GM13976 (cell line): ENCODE results near the gene NEK4.
"Not testable (repeated sequence)": the region's sequence is repeated elsewhere in the genome, so short reads cannot be mapped to it uniquely, and the experiment has no call there.

Source experiments
- DNase-seq: peaks from one replicate; pipeline ENCODE4 v3.0.0; 2012; ENCODE audit warnings: low spot score
- in situ Hi-C: fragments of 300-500 bp; cut with MboI; formaldehyde crosslinking; loops from one replicate; pipeline ENCODE4 v1.12.0; 2022; ENCODE audit warnings: low sequenced_read_pairs, mixed read lengths, inconsistent platforms; ENCODE audit not compliant: unreplicated experiment
- TF ChIP-seq, protein P1 (sequence below): IDR thresholded peaks from 2 replicates; pipeline ENCODE4 v1.5.1; 2012; ENCODE audit warnings: borderline replicate concordance, mild to moderate bottlenecking; ENCODE audit not compliant: insufficient read depth; ENCODE audit errors: extremely low read depth, missing control alignments, control extremely low read depth

Gene NEK4

DNA sequence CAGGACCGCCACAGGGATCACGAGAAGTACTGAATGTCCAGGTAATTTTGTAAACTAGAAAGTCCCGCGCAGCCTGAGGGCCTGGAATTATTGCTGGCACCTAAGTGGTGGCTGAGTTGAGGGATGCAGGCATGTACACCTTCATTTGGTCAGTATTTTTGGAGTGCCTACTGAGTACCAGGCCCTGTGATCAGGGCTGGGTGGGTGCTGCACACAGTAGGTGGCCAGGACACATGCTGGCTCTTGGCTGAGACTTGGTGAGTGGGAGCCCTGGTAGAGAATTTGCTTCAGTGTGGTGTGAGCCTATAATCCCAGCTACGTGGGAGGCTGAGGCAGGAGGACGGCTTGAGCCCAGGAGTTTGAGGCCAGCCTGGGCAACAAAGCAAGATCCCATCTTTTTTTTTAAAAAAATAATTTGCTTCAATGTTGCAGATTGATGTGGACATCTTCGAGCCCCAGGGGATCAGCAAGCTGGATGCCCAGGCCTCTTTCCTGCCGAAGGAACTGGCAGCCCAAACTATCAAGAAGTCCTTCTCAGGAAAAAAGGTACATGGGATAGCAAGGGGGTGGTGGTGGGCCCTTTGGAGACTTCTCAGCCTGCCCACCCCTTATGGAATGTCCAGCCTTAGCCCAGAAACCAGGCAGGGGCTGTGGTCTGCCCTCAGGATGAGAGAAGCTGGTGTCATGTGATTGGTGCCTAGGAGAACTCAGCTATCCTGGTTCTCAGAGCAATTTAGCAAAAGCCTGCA lies 9.3 kb upstream of the NEK4 start:
- DNase-seq = no peak
- TF ChIP-seq, protein P1, sequence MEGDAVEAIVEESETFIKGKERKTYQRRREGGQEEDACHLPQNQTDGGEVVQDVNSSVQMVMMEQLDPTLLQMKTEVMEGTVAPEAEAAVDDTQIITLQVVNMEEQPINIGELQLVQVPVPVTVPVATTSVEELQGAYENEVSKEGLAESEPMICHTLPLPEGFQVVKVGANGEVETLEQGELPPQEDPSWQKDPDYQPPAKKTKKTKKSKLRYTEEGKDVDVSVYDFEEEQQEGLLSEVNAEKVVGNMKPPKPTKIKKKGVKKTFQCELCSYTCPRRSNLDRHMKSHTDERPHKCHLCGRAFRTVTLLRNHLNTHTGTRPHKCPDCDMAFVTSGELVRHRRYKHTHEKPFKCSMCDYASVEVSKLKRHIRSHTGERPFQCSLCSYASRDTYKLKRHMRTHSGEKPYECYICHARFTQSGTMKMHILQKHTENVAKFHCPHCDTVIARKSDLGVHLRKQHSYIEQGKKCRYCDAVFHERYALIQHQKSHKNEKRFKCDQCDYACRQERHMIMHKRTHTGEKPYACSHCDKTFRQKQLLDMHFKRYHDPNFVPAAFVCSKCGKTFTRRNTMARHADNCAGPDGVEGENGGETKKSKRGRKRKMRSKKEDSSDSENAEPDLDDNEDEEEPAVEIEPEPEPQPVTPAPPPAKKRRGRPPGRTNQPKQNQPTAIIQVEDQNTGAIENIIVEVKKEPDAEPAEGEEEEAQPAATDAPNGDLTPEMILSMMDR = no peak
- in situ Hi-C loops = no loop called here

DNA sequence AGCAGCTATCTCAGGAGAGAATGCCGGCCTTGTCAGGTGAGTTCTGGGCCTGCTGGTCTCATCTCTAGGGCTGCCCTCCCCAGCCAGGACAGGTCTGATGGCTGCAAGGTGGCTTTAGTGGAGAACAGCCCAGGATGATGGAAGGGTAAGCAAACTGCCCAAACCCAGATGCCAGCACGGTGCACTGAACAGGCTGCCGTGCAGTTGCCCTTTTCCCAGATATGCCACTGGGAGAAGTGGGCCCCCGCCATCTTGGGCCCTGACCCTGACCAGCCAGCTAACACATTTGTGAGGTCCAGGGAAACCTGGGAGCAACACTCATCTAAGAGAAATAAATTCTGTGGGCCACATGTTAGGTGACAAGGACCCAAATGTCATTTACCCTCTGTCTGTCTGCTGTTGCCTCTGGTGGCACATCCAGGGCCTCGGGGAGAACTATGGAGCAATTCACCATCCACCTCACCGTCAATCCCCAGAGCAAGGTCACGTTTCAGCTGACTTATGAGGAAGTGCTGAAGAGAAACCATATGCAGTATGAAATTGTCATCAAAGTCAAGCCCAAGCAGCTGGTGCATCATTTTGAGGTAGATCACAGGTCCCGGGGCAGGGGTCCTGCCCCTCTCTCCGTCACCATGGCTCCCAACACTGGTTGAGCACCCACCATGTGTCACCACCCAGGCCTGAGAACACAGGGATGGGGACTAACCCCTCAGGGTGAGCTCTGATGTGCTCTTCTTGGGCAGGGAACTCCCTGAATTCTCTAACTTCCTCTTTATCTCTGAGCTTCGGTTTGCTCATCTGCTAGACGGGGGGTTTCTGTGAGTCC lies 8.5 kb upstream of the NEK4 start:
- peak; percentile 80 for DNase-seq
- TF ChIP-seq, protein P1 = no peak
- in situ Hi-C loops = no loop called here

DNA sequence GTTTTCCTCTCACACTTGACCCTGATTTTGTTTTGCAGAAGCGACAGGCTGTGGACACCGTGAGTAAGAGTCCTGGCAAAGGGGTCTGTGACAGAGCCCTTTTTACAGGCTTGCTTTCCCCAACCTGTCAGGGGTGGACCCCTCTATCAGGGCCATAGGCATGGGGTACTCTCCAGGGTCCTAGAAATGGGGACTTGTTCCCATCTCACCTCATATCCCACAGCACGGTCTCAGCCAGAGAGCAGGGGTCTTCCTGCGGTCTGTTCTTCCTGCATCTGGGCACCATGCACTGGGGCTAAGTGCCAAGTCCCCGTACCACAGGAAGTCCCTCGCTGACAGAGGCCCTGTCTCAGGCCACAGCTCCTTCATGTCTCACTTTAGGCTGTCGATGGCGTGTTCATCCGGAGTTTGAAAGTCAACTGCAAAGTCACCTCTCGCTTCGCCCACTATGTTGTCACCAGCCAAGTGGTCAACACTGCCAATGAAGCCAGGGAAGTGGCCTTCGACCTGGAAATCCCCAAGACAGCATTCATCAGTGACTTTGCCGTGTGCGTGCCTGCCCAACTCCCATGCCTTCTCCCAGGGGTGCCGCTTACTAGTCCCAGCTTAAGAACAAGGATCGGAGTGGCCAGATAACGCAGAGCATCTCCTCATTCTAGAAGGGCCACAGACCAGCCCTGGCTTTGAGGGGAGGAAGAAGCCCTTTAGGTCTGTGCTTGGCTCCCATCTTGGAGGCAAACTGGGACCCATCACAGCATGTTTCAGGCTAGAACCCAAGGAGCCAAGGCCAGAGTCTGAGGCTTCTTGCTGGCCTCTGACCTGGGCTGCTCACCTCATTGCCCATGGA lies 7.4 kb upstream of the NEK4 start:
- TF ChIP-seq, protein P1 = no peak
- no peak for DNase-seq
- in situ Hi-C loops = no loop called here

DNA sequence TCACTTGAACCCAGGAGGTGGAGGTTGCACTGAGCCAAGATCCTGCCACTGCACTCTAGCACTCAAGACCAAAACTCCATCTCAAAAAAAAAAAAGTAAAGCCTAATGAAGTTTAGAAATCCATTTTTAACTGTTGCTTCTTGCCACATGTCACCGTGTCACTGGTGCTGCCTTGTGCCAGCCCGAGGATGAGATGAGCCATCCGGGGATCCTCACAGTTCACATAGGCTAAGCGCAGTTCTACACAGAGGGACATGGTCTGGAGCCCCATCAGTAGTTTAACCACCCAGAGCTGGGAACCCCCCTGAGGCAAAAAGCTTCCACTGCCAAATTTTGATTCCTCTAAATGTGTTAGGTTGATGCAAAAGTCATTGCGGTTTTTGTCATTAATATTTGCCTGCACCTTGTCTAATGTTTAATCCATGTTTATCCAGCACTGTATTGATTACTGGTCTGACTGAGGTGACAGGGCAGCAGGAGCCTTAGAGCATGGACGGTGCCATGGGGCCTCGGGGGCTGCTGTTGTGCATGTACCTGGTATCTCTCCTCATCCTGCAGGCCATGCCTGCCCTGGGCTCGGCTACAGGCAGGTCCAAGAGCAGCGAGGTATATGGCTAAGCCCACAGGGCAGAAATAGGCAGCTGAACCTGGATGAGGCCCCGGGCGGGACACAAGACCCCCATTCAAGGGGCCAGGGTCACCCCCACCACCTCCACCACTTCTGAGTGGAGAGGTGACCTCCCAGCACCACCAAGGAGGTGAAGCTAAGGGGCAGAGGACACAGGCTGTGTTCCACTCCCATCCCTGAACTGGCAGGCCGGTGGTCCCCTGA lies 6.6 kb upstream of the NEK4 start, which contains the start of gene ITIH1:
TSS of gene ITIH1 (plus strand) at position 473 of the 832 bp plus-strand sequence. CDS start at position 490, 17 bp downstream.
- TF ChIP-seq, protein P1 = no peak
- in situ Hi-C loops = no loop called here
- no peak for DNase-seq

DNA sequence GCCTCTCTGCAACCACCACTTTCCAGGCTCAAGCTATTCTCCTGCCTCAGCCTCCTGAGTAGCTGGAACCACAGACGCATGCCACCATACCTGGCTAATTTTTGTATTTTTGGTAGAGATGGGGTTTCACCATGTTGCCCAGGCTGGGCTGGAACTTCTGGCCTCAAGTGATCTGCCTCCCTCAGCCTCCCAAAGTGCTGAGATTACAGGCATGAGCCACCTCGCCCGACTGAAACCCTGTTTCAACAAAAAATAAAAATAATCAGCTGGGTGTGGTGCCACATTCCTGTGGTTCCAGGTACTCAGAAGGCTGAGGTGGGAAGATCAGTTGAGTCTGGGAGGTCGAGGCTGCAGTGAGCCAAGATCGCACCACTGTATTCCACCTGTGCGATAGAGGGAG lies 5.7 kb upstream of the NEK4 start:
- in situ Hi-C loops, DNase-seq: not testable (repeated sequence)

DNA sequence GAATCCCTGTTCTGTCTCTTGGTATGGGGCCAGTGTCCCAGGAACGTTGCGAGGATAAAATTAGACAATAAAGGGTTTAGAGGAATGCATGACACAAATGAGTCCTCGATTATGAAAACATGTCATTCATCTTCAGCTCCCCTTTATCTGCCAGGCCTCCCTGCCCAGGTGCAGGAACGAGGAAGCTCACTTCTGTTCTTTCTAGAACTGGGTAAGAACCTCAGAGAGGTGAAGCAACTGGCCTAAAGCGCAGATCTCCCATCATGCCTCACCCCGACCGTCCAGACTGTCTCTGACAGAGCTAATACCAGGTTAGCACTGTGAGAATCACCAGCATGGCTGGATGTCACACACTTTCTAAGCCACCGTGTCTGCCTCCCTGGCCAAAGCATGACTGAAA lies 5.1 kb upstream of the NEK4 start:
- in situ Hi-C loops = no loop called here
- TF ChIP-seq, protein P1 = no peak
- no peak for DNase-seq
